ENCODE measurements around the gene GCNT2.
"Not testable (repeated sequence)": the region's sequence is repeated elsewhere in the genome, so short reads cannot be mapped to it uniquely, and the experiment has no call there.

GCNT2 gene

DNA sequence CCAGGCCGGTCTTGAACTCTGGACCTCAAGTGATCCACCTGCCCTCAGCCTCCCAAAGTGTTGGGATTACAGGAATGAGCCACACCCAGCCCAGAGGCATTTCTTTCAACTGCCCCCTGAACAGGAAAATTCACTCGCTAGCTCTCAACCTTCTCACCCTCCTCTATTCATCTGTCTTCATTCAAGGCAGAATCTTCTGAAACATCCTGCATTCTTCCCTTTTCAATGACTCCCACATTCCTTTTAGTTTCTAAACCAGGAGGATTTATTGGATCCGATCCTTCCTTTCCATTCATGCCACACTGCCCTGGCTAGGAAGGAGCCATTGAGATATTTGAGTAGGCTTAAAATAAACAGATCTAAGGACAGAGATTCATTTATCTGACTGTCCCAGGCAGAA is 120.4 kb downstream of the GCNT2 start:
- TF ChIP-seq YY1 (IDR thresholded peaks at IDR 0.05; ENCODE audit: insufficient read depth, insufficient read length) (no peak), SUZ12 (IDR thresholded peaks at IDR 0.05; ENCODE audit: extremely low read depth, insufficient read depth, insufficient read length) (no peak), ZNF274 (IDR thresholded peaks at IDR 0.05; ENCODE audit: low read depth, low read length) (no peak)
- Histone ChIP-seq H3K9me3 (ENCODE audit: insufficient read depth, low read length) (peaks cover 17% of the 10 kb centered on the region; the same call in 1 of the 2 replicates), H3K36me3 (ENCODE audit: insufficient read depth, insufficient read length, low read length) (no peaks in the 10 kb centered on the region), H3K27me3 (ENCODE audit: insufficient read depth, insufficient read length) (no peaks in the 10 kb centered on the region), H3K4me3 (ENCODE audit: insufficient read length, low read depth) (no peak overlapping the region), H3K9ac (ENCODE audit: insufficient read length, low read depth) (no peak overlapping the region), H3K4me1 (ENCODE audit: insufficient read depth, insufficient read length) (no peaks in the 10 kb centered on the region)
- no peak for DNase-seq (ENCODE audit: low read depth, low spot score)

DNA sequence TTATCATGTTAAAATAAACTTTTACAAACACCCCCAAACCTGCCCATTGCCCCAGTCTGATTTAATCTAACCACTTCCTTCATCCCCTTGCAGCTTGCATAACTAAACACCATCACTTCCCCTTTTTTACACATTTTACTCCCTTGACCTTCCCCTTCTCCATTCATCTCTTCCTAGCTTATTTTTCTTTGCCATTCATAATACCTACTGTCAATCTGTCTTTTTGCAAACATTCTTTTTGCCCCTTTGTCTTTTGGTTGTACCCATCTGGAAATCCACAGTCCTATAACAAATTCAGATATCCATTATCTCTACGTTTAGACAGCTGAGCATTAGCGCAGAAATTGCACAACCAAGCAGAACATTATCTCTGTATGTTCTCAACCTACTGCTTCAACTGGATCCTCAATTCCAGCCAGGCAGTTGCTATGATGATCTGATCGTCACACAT is 122.1 kb downstream of the GCNT2 start:
- Histone ChIP-seq H3K27me3 (ENCODE audit: insufficient read depth, insufficient read length) (no peaks in the 10 kb centered on the region), H3K9me3 (ENCODE audit: insufficient read depth, low read length) (peaks cover 11% of the 10 kb centered on the region; the same call in 1 of the 2 replicates), H3K36me3 (ENCODE audit: insufficient read depth, insufficient read length, low read length) (no peaks in the 10 kb centered on the region), H3K4me1 (ENCODE audit: insufficient read depth, insufficient read length) (no peaks in the 10 kb centered on the region), H3K4me3 (ENCODE audit: insufficient read length, low read depth) (no peak overlapping the region), H3K9ac (ENCODE audit: insufficient read length, low read depth) (no peak overlapping the region)
- no peak for DNase-seq (ENCODE audit: low read depth, low spot score)
- TF ChIP-seq ZNF274 (IDR thresholded peaks at IDR 0.05; ENCODE audit: low read depth, low read length) (no peak), YY1 (IDR thresholded peaks at IDR 0.05; ENCODE audit: insufficient read depth, insufficient read length) (no peak), SUZ12 (IDR thresholded peaks at IDR 0.05; ENCODE audit: extremely low read depth, insufficient read depth, insufficient read length) (no peak)

DNA sequence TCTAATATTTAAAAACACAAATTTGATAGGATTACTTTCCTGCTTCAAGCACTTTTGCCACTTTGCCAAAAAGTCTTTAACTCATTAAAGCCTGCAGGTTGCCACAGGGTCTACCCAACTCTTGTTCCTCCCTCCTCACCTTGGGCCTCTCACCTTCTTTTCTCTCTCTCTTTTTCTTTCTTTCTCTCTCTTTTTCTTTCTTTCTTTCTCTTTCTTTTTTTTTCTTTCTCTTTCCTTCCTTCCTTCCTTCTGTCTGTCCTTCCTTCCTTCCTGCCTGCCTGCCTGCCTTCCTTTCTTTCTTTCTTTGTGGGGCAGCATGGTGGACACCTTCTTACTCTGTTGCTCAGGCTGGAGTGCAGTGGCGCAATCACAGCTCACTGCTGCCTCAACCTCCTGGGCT is 123.1 kb downstream of the GCNT2 start:
- no peak overlapping the region for H3K4me3 ChIP-seq (ENCODE audit: insufficient read length, low read depth)
- no peak for DNase-seq (ENCODE audit: low read depth, low spot score)

DNA sequence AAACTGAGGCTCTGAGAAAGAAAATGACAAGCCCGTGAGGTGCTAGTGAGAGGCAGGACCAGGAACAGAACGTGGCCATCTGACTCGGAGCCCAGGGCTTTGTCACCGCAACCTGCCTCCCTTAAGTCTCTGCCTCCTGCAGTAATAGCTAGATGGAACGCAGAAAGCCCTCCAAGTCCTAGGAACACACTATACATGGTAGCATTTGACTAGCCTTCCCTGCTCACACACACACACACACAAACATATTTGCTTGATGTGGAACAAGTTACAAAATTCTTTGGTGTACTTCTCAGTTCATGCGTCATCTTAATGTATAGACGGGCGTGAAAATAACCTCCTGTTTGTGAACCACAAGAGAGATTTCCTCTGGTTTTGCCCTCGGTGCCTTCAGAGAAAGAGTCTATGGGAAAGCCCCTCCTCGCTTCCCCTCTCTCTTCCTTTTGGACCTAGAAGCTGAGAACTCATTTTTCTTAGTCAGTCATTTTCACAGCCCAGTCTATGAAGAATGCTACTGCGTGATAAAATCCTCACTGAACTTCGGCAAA is 134.4 kb downstream of the GCNT2 start:
- no peaks in the 10 kb centered on the region for H3K9me3 ChIP-seq (ENCODE audit: insufficient read depth, low read length)
- no peak overlapping the region for H3K9ac ChIP-seq (ENCODE audit: insufficient read length, low read depth)
- no peak overlapping the region for H3K4me3 ChIP-seq (ENCODE audit: insufficient read length, low read depth)
- H3K27me3 ChIP-seq (ENCODE audit: insufficient read depth, insufficient read length) = no peaks in the 10 kb centered on the region
- H3K4me1 ChIP-seq (ENCODE audit: insufficient read depth, insufficient read length) = no peaks in the 10 kb centered on the region
- H3K36me3 ChIP-seq (ENCODE audit: insufficient read depth, insufficient read length, low read length) = no peaks in the 10 kb centered on the region
- no peak for DNase-seq (ENCODE audit: low read depth, low spot score)
- no peak for TF ChIP-seq SUZ12 (IDR thresholded peaks at IDR 0.05; ENCODE audit: extremely low read depth, insufficient read depth, insufficient read length)
- TF ChIP-seq ZNF274 (IDR thresholded peaks at IDR 0.05; ENCODE audit: low read depth, low read length) = no peak
- no peak for TF ChIP-seq YY1 (IDR thresholded peaks at IDR 0.05; ENCODE audit: insufficient read depth, insufficient read length)

More for the DNA sequence above, 123.1 kb downstream of the GCNT2 start:
- peaks cover under 1% of the 10 kb centered on the region; the same call in 1 of the 2 replicates for H3K9me3 ChIP-seq (ENCODE audit: insufficient read depth, low read length)
- H3K36me3 ChIP-seq (ENCODE audit: insufficient read depth, insufficient read length, low read length) = no peaks in the 10 kb centered on the region
- TF ChIP-seq ZNF274 (IDR thresholded peaks at IDR 0.05; ENCODE audit: low read depth, low read length) = no peak
- no peak for TF ChIP-seq YY1 (IDR thresholded peaks at IDR 0.05; ENCODE audit: insufficient read depth, insufficient read length)
- TF ChIP-seq SUZ12 (IDR thresholded peaks at IDR 0.05; ENCODE audit: extremely low read depth, insufficient read depth, insufficient read length) = no peak
- no peak overlapping the region for H3K9ac ChIP-seq (ENCODE audit: insufficient read length, low read depth)
- H3K27me3 ChIP-seq (ENCODE audit: insufficient read depth, insufficient read length) = no peaks in the 10 kb centered on the region
- no peaks in the 10 kb centered on the region for H3K4me1 ChIP-seq (ENCODE audit: insufficient read depth, insufficient read length)

DNA sequence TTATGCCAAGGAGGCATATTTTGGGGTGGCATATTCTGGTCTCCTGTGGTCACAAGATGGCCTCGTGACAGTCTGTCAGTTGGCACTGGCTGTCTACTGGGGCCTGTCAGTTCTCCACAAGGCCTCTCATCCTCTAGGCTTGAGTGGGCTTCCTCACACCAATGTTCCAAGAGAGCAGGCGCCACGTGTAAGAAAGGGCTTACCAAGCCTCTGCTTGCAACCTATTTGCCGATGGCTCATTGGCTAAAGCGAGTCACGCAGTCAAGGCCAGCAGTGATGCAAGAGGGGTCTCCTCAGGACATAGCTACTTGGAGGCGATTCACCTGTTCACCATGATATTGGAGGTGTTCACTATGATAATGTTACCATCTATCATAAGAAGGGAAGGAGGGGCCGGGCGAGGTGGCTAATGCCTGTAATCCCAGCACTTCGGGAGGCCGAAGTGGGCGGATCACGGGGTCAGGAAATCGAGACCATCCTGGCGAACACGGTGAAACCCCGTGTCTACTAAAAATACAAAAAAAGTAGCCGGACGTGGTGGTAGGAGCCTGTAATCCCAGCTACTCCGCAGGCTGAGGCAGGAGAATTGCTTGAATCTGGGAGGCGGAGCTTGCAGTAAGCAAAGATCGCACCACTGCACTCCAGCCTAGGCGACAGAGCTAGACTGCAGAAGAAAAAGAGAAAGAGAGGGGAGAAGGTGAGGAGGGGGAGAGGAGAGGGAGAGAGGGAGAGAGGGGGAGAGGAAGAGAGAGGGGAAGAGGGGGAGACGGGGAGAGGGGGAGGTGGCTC is 138.0 kb downstream of the GCNT2 start:
- no peak overlapping the region for H3K4me3 ChIP-seq (ENCODE audit: insufficient read length, low read depth)
- H3K9me3 ChIP-seq (ENCODE audit: insufficient read depth, low read length) = no peaks in the 10 kb centered on the region
- H3K27me3 ChIP-seq (ENCODE audit: insufficient read depth, insufficient read length) = no peaks in the 10 kb centered on the region
- no peak overlapping the region for H3K9ac ChIP-seq (ENCODE audit: insufficient read length, low read depth)
- TF ChIP-seq ZNF274 (IDR thresholded peaks at IDR 0.05; ENCODE audit: low read depth, low read length) (no peak), SUZ12 (IDR thresholded peaks at IDR 0.05; ENCODE audit: extremely low read depth, insufficient read depth, insufficient read length) (no peak), YY1 (IDR thresholded peaks at IDR 0.05; ENCODE audit: insufficient read depth, insufficient read length) (no peak)
- H3K4me1 ChIP-seq (ENCODE audit: insufficient read depth, insufficient read length) = no peaks in the 10 kb centered on the region
- no peak for DNase-seq (ENCODE audit: low read depth, low spot score)
- H3K36me3 ChIP-seq (ENCODE audit: insufficient read depth, insufficient read length, low read length) = no peaks in the 10 kb centered on the region

DNA sequence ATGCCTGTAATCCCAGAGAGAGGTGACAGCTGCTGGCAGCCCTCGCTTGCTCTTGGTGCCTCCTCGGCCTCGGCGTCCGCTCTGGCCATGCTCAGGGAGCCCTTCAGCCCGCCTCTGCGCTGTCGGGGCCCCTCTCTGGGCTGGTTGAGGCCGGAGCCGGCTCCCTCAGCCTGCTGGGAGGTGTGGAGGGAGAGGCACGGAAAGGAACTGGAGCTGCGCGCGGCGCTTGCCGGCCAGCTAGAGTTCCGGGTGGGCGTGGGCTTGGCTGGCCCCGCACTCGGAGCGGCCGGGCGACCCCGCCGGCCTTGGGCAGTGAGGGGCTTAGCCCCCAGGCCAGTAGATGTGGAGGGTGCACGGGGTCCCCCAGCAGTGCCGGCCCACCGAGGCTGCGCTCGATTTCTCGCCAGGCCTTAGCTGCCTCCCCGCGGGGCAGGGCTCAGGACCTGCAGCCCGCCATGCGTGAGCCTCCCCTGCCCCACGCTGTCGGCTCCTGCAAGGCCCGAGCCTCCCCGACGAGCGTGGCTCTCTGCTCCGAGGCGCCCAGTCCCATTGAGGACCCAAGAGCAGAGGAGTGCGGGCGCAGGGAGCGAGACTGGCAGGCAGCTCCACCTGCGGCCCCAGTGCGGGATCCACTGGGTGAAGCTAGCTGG is 138.7 kb downstream of the GCNT2 start:
- Histone ChIP-seq H3K9ac (ENCODE audit: insufficient read length, low read depth) (no peak overlapping the region), H3K4me3 (ENCODE audit: insufficient read length, low read depth) (no peak overlapping the region)
- DNase-seq (ENCODE audit: low read depth, low spot score) = no peak

DNA sequence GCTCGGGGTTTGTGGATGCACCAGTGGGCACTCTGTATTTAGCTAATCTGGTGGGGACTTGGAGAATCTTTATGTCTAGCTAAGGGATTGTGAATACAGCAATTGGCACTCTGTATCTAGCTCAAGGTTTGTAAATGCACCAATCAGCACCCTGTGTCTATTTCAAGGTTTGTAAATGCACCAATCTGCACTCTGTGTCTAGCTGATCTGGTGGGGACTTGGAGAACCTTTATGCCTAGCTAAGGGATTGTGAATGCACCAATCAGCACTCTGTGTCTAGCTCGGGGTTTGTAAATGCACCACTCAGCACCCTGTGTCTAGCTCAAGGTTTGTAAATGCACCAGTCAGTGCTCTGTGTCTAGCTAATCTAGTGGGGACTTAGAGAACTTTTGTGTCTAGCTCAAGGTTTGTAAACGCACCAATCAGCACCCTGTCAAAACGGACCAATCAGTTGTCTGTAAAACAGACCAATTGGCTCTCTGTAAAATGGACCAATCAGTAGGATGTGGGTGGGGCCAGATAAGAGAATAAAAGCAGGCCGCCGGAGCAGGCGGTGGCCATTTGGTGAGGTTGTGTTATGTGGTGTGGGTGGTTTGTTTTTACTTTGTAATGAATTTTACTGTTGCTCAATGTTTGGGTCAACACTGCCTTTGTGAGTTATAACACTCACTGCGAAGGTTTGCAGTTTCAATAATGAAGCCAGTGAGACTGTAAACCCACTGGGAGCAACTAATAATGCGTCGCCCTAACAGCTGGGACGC is 139.5 kb downstream of the GCNT2 start:
- not testable (repeated sequence) for H3K4me3 ChIP-seq (ENCODE audit: insufficient read length, low read depth); H3K9me3 ChIP-seq (ENCODE audit: insufficient read depth, low read length); H3K4me1 ChIP-seq (ENCODE audit: insufficient read depth, insufficient read length); H3K9ac ChIP-seq (ENCODE audit: insufficient read length, low read depth); H3K36me3 ChIP-seq (ENCODE audit: insufficient read depth, insufficient read length, low read length); H3K27me3 ChIP-seq (ENCODE audit: insufficient read depth, insufficient read length); DNase-seq (ENCODE audit: low read depth, low spot score)

More for the DNA sequence above, 138.7 kb downstream of the GCNT2 start:
- TF ChIP-seq ZNF274 (IDR thresholded peaks at IDR 0.05; ENCODE audit: low read depth, low read length) (no peak), YY1 (IDR thresholded peaks at IDR 0.05; ENCODE audit: insufficient read depth, insufficient read length) (no peak), SUZ12 (IDR thresholded peaks at IDR 0.05; ENCODE audit: extremely low read depth, insufficient read depth, insufficient read length) (no peak)
- Histone ChIP-seq H3K36me3 (ENCODE audit: insufficient read depth, insufficient read length, low read length) (no peaks in the 10 kb centered on the region), H3K27me3 (ENCODE audit: insufficient read depth, insufficient read length) (no peaks in the 10 kb centered on the region), H3K9me3 (ENCODE audit: insufficient read depth, low read length) (no peaks in the 10 kb centered on the region), H3K4me1 (ENCODE audit: insufficient read depth, insufficient read length) (no peaks in the 10 kb centered on the region)
